Hepatocyte (in vitro differentiated cells): ENCODE results near the gene AKAP6.

Experiments
- EZH2 ChIP-seq: fragments of 200-600 bp; sonication (generic); IDR thresholded peaks from 2 replicates; pipeline ENCODE4 v1.6.1; 2016; ENCODE audit warnings: antibody characterized with exemption, mild to moderate bottlenecking, borderline replicate concordance
- EZH2phosphoT487 ChIP-seq: fragments of 200-600 bp; sonication (generic); IDR thresholded peaks from one replicate; pipeline ENCODE4 v1.6.1; 2018; ENCODE audit warnings: antibody characterized with exemption, mild to moderate bottlenecking, low read depth, moderate library complexity; ENCODE audit not compliant: unreplicated experiment, severe bottlenecking
- TF ChIP-seq, protein P1 (sequence below): fragments of 200-600 bp; sonication (generic); IDR thresholded peaks from 2 replicates; pipeline ENCODE4 v1.5.1; 2016; ENCODE audit warnings: antibody characterized with exemption, mild to moderate bottlenecking; ENCODE audit not compliant: poor library complexity

DNA sequence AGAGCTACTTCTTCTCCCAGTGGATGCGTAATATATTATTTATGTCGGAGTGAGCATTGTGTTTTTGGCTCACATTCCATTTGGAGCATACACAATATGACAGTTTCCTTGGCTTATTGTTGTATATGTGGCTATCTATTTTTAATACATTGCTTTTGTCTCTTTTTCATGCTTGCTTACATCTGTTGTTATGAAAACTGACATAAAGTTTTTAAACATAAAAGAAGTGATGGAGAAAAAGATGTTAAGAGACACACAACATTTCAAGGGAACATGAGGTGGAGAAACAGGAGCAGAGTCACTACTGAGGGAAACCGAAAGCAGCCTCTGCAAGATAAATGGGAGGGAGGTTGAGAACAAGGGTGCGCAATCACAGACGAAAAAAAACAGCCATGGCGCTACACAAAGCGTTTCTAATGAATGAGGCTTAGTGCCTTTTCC lies 381.2 kb downstream of the AKAP6 start:
- no peak for TF ChIP-seq EZH2
- TF ChIP-seq, protein P1, sequence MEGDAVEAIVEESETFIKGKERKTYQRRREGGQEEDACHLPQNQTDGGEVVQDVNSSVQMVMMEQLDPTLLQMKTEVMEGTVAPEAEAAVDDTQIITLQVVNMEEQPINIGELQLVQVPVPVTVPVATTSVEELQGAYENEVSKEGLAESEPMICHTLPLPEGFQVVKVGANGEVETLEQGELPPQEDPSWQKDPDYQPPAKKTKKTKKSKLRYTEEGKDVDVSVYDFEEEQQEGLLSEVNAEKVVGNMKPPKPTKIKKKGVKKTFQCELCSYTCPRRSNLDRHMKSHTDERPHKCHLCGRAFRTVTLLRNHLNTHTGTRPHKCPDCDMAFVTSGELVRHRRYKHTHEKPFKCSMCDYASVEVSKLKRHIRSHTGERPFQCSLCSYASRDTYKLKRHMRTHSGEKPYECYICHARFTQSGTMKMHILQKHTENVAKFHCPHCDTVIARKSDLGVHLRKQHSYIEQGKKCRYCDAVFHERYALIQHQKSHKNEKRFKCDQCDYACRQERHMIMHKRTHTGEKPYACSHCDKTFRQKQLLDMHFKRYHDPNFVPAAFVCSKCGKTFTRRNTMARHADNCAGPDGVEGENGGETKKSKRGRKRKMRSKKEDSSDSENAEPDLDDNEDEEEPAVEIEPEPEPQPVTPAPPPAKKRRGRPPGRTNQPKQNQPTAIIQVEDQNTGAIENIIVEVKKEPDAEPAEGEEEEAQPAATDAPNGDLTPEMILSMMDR: no peak
- no peak for TF ChIP-seq EZH2phosphoT487
